ENCODE data around the gene SLC66A1.
A peak's percentile ranks its signal among the peaks of the same experiment; 100 is the strongest.

Gene SLC66A1

DNA sequence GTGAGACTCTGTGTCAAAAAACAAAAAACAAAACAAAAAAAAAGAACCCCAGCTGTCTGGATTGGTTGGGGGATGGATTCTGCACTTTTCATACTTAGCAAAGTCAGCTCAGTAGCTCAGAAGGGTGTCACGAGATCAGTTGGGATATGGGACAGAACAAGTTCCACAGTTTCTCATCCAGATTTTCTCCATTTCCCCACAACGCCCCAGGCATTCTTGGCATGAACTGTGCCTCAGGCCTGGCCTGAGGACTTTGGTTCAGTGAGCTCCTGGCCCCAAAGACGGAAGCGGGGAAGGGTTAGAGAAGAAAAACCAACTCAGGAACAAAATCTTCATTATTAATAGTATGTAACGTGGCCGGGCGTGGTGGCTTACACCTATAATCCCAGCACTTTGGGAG lies 2.1 kb upstream of the SLC66A1 start:
- peaks cover 24% of the 10 kb centered on the region for H3K4me1 Mint-ChIP-seq
- no peaks in the 10 kb centered on the region for H3K27me3 Mint-ChIP-seq (ENCODE audit: low read depth)
- TF ChIP-seq, protein P1, sequence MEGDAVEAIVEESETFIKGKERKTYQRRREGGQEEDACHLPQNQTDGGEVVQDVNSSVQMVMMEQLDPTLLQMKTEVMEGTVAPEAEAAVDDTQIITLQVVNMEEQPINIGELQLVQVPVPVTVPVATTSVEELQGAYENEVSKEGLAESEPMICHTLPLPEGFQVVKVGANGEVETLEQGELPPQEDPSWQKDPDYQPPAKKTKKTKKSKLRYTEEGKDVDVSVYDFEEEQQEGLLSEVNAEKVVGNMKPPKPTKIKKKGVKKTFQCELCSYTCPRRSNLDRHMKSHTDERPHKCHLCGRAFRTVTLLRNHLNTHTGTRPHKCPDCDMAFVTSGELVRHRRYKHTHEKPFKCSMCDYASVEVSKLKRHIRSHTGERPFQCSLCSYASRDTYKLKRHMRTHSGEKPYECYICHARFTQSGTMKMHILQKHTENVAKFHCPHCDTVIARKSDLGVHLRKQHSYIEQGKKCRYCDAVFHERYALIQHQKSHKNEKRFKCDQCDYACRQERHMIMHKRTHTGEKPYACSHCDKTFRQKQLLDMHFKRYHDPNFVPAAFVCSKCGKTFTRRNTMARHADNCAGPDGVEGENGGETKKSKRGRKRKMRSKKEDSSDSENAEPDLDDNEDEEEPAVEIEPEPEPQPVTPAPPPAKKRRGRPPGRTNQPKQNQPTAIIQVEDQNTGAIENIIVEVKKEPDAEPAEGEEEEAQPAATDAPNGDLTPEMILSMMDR (IDR thresholded peaks at IDR 0.05; ENCODE audit: unreplicated experiment in 3 of 3) = no peak
- H3K36me3 Mint-ChIP-seq (ENCODE audit: low read depth) = peaks cover 28% of the 10 kb centered on the region
- H3K9me3 Mint-ChIP-seq = no peaks in the 10 kb centered on the region
- no peak overlapping the region for H3K27ac Mint-ChIP-seq
- H3K4me3 Mint-ChIP-seq = peak overlapping the region; percentile 93 to 95 (median 94)

DNA sequence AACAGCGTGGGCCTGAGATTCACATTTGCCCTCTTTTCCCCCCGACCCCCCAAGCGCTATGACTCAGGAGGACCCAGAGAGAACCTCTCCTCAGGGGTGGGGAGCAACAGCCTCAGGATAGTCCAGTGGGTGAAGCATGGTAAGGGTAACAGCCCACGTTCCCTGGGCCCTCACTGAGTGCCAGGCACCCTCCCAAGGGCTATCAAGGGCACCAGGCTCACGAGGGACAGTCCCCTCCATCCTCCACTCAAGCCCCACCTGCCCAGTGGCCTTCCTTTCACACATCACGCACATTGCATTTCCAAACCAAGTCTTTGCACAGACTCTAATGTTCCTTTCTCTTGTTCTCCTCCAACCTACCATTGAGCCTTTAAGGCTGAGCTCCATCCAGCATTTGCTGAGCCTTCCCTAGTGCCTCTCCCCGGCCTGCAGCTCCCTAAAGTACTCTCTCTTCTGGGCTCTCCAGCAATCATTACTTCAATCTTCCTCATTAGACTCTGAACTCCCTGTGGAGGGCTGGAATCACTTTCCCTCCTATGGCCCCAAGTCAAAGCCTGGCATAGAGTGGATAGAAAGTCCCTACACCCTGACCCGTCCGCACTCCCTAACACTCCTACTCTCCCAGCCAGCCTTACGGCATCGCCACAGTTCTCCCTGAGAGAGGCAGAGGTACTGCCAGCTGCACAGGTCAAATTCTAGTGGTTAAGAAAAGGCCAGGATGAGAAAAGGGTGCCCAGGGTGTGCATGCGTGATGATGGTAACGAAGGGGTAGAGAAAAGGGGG lies 1.2 kb upstream of the SLC66A1 start:
- no peaks in the 10 kb centered on the region for H3K9me3 Mint-ChIP-seq
- H3K36me3 Mint-ChIP-seq (ENCODE audit: low read depth) = peaks cover 24% of the 10 kb centered on the region
- no peaks in the 10 kb centered on the region for H3K27me3 Mint-ChIP-seq (ENCODE audit: low read depth)
- H3K4me3 Mint-ChIP-seq = peak overlapping the region; percentile 93 to 95 (median 94)
- TF ChIP-seq, protein P1 (IDR thresholded peaks at IDR 0.05; ENCODE audit: unreplicated experiment in 3 of 3) = no peak
- H3K4me1 Mint-ChIP-seq = peaks cover 28% of the 10 kb centered on the region
- H3K27ac Mint-ChIP-seq = peak overlapping the region; percentile 21 to 81 (median 56)

DNA sequence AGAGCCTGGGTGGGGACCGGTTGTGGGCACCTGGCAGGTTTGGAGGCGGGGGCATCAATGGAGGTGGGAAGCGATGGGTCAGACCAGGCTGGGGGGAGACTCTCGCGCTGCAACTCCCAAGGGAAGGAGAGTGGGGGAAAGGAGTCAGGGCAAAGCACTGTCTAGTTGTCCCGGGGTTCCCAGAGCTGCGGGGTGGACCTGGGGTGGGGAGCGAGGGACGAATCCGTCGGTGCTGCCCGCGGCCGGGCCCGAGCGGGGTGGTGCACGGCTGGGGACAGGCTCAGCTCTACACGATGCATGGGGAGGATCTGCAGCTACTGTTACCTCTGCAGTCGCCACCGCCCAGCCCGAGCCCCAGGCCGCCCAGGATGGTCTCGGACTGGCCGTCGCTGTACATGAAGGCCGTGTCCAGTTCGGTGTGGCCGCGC lies 609 bp upstream of the SLC66A1 start:
- Mint-ChIP-seq H3K27ac (peak overlapping the region; percentile 21 to 81 (median 56)), H3K4me1 (peaks cover 31% of the 10 kb centered on the region), H3K4me3 (peak overlapping the region; percentile 93 to 95 (median 94)), H3K36me3 (ENCODE audit: low read depth) (peaks cover 27% of the 10 kb centered on the region), H3K27me3 (ENCODE audit: low read depth) (no peaks in the 10 kb centered on the region), H3K9me3 (no peaks in the 10 kb centered on the region)
- TF ChIP-seq, protein P1 (IDR thresholded peaks at IDR 0.05; ENCODE audit: unreplicated experiment in 3 of 3) = no peak

DNA sequence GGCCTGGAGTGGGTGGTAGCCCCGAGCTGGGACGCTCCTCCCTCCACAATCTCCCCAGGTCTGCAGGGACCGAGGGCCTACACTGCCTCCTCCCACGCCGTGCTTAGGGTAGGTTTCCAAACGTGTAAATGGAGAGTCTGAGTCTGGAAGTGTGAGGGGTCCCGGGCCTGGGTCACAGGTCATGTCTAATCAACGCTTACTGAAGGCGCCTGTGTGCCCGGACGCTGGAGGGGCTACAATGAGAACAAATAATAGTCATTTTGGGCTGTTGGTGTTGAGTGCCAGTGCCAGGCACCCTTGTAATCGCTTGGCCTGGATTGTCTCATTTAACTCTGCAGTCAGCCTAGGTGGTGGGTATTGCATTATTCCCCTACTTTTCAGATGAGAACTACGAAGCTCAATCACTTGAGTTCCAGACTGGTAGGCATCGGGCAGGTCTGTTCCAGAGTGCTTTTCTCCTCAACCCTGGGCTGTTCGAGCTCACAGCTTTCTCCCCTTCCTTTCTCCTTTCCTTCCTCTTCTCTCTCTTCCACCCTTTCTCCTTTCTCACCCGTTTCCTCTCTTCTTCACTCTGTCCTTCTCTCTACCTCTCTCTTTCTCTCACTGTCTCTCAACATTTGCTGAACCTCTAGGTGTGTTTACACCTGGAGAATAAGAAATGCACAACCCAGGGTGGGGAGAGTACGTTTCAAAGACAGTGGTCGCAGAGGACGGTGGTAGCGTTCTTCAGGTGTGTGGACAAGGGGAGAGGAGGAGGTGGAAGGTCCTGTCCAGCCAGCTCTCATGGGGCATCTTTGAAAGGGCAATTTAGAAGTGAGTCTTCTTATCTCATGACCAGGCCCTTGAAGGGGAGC lies 883 bp downstream of the SLC66A1 start:
- Mint-ChIP-seq H3K4me3 (peak overlapping the region; percentile 81 to 84 (median 81)), H3K4me1 (peaks cover 31% of the 10 kb centered on the region), H3K27me3 (ENCODE audit: low read depth) (no peaks in the 10 kb centered on the region), H3K36me3 (ENCODE audit: low read depth) (peaks cover 16% of the 10 kb centered on the region), H3K9me3 (no peaks in the 10 kb centered on the region), H3K27ac (peak overlapping the region; percentile 6 to 50 (median 49))
- TF ChIP-seq, protein P1 (IDR thresholded peaks at IDR 0.05; ENCODE audit: unreplicated experiment in 3 of 3) = no peak

DNA sequence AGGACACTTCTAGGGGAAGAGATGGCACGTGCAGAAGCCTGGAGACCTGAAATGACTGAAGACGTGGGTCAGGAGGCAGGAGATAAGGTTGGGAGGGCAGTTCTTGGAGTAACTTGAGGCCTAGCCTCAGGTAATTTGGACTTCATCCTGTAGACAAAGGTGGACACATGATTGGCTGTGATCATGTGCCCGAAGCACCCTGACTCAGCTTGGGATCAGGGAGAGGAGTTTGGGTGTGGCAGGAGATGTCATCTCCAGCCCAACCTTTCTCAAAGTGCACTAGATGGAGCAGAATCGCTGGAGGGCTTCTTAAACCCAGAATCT lies 1.5 kb downstream of the SLC66A1 start:
- H3K27ac Mint-ChIP-seq = no peak overlapping the region
- peaks cover 31% of the 10 kb centered on the region for H3K4me1 Mint-ChIP-seq
- H3K36me3 Mint-ChIP-seq (ENCODE audit: low read depth) = peaks cover 18% of the 10 kb centered on the region
- H3K27me3 Mint-ChIP-seq (ENCODE audit: low read depth) = no peaks in the 10 kb centered on the region
- TF ChIP-seq, protein P1 (IDR thresholded peaks at IDR 0.05; ENCODE audit: unreplicated experiment in 3 of 3) = no peak
- peak overlapping the region; percentile 81 to 84 (median 81) for H3K4me3 Mint-ChIP-seq
- no peaks in the 10 kb centered on the region for H3K9me3 Mint-ChIP-seq
